WTC11 (cell line): ENCODE measurements around the gene FAM47E. TPM values are rescaled to one million over a fixed set of nuclear protein-coding genes. Genes with fewer than 3 reads are reported as not detected.

Experiments used
- ATAC-seq: fragments of 200-7000 bp; cut with Tn5 transposase; 2 replicates; pipeline ENCODE4 v1.10.0; 2021; ENCODE audit warnings: mild to moderate bottlenecking, moderate library complexity
- CTCF ChIA-PET: fragments of 300-600 bp; sonication (Branson Sonifier 250); formaldehyde crosslinking; loops from one replicate; lab custom pipeline; 2021; ENCODE audit warnings: antibody characterized with exemption; lab: Charles Lee
- POLR2A ChIA-PET: fragments of 350-600 bp; sonication (Branson Sonifier 250); formaldehyde crosslinking; loops from one replicate; lab custom pipeline; 2021; ENCODE audit warnings: antibody characterized with exemption; lab: Charles Lee
- DNase-seq: peaks from one replicate; pipeline ENCODE4 v3.0.0; 2021; ENCODE audit warnings: low spot score
- H3K27ac Mint-ChIP-seq: 2 replicates; pipeline ENCODE4 v1.8.0; 2021; ENCODE audit warnings: mixed read lengths
- H3K27me3 Mint-ChIP-seq: 2 replicates; pipeline ENCODE4 v1.8.0; 2021; ENCODE audit warnings: low read depth, mild to moderate bottlenecking, moderate library complexity, mixed read lengths
- H3K36me3 Mint-ChIP-seq: 2 replicates; pipeline ENCODE4 v1.8.0; 2021; ENCODE audit warnings: mixed read lengths
- H3K4me1 Mint-ChIP-seq: 2 replicates; pipeline ENCODE4 v1.8.0; 2022; ENCODE audit warnings: mixed read lengths
- H3K4me3 Mint-ChIP-seq: 2 replicates; pipeline ENCODE4 v1.8.0; 2021; ENCODE audit warnings: mild to moderate bottlenecking, moderate library complexity, mixed read lengths
- H3K9me3 Mint-ChIP-seq: 2 replicates; pipeline ENCODE4 v1.8.0; 2021; ENCODE audit warnings: mixed read lengths
- CBFB ChIP-seq: sonication (generic); formaldehyde crosslinking; IDR thresholded peaks from 2 replicates; pipeline ENCODE4 v1.8.1; 2022; ENCODE audit warnings: mild to moderate bottlenecking, low read depth, missing genetic modification reagents
- E2F1 ChIP-seq: sonication (generic); formaldehyde crosslinking; IDR thresholded peaks from 2 replicates; pipeline ENCODE4 v1.8.0; 2022; ENCODE audit warnings: mild to moderate bottlenecking, missing genetic modification reagents
- FOXJ3 ChIP-seq: sonication (generic); formaldehyde crosslinking; IDR thresholded peaks from 2 replicates; pipeline ENCODE4 v1.9.0; 2021; ENCODE audit warnings: missing genetic modification reagents, mild to moderate bottlenecking, borderline replicate concordance
- IRF1 ChIP-seq: sonication (generic); formaldehyde crosslinking; IDR thresholded peaks from 2 replicates; pipeline ENCODE4 v1.8.0; 2023; ENCODE audit warnings: missing genetic modification reagents
- IRF2 ChIP-seq: sonication (generic); formaldehyde crosslinking; IDR thresholded peaks from 2 replicates; pipeline ENCODE4 v1.8.0; 2022; ENCODE audit warnings: low read depth, missing genetic modification reagents, borderline replicate concordance
- JUN ChIP-seq: sonication (generic); formaldehyde crosslinking; IDR thresholded peaks from 2 replicates; pipeline ENCODE4 v1.8.0; 2023; ENCODE audit warnings: mild to moderate bottlenecking, missing genetic modification reagents
- SMAD3 ChIP-seq: sonication (generic); formaldehyde crosslinking; IDR thresholded peaks from 2 replicates; pipeline ENCODE4 v1.8.0; 2022; ENCODE audit warnings: missing genetic modification reagents, mild to moderate bottlenecking, borderline replicate concordance
- TEAD1 ChIP-seq: sonication (generic); formaldehyde crosslinking; IDR thresholded peaks from 2 replicates; pipeline ENCODE4 v1.8.0; 2022; ENCODE audit warnings: mild to moderate bottlenecking, missing genetic modification reagents
- USF2 ChIP-seq: sonication (generic); formaldehyde crosslinking; IDR thresholded peaks from 2 replicates; pipeline ENCODE4 v1.8.1; 2023; ENCODE audit warnings: mild to moderate bottlenecking, missing genetic modification reagents, moderate library complexity
- total RNA-seq: library from RNA; stranded (reverse); gene quantifications from 3 replicates; pipeline ENCODE4 v1.2.3, GENCODE V29; 2021
- TF ChIP-seq, protein P1 (sequence below): sonication (generic); formaldehyde crosslinking; IDR thresholded peaks from 2 replicates; pipeline ENCODE4 v1.8.0; 2023; ENCODE audit warnings: missing genetic modification reagents, mild to moderate bottlenecking, borderline replicate concordance
- TF ChIP-seq, protein P2 (sequence below): fragments of 250-450 bp; sonication (Bioruptor Pico); IDR thresholded peaks from 2 replicates; pipeline ENCODE4 v2.1.2; 2022; ENCODE audit warnings: mild to moderate bottlenecking, moderate library complexity
- TF ChIP-seq, protein P3 (sequence below): sonication (generic); formaldehyde crosslinking; IDR thresholded peaks from 2 replicates; pipeline ENCODE4 v1.8.0; 2022; ENCODE audit warnings: missing genetic modification reagents
- TF ChIP-seq, protein P4 (sequence below): sonication (generic); formaldehyde crosslinking; IDR thresholded peaks from 2 replicates; pipeline ENCODE4 v1.8.1; 2022; ENCODE audit warnings: low read depth, mild to moderate bottlenecking, moderate library complexity, missing genetic modification reagents, borderline replicate concordance
- TF ChIP-seq, protein P5 (sequence below): sonication (generic); formaldehyde crosslinking; IDR thresholded peaks from 2 replicates; pipeline ENCODE4 v1.8.1; 2022; ENCODE audit warnings: mild to moderate bottlenecking, moderate library complexity, missing genetic modification reagents
- TF ChIP-seq, protein P6 (sequence below): sonication (generic); formaldehyde crosslinking; IDR thresholded peaks from 2 replicates; pipeline ENCODE4 v1.8.0; 2022; ENCODE audit warnings: mild to moderate bottlenecking, missing genetic modification reagents
- TF ChIP-seq, protein P7 (sequence below): fragments of 250-450 bp; sonication (Bioruptor Pico); IDR thresholded peaks from 2 replicates; pipeline ENCODE4 v1.8.0; 2021; ENCODE audit warnings: mild to moderate bottlenecking
- TF ChIP-seq, protein P8 (sequence below): fragments of 250-450 bp; sonication (Bioruptor Pico); IDR thresholded peaks from 2 replicates; pipeline ENCODE4 v1.9.0; 2021; ENCODE audit warnings: moderate library complexity, mild to moderate bottlenecking, inconsistent platforms, borderline replicate concordance

Gene FAM47E
- total RNA-seq, 1 experiment from 2014 or later = 1.4 TPM

DNA sequence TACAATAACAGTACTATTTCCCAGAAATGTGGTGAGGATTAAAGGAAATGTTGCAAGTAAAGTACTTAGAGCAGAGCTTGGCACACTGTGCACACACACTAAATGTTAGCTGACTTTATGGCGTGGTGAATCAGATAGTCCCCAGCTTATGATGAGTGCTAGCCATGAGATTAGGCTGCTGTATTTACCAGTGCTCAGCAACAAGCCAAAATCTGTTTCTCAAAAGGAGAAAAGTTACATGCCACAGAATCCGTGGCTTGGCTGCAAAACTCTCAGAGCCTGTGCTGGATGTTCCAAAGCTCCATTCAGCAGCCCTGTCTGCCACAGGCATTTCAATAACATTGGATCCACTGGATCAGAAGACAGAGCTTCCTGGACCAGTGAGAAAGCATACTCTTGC is 42.3 kb downstream of the FAM47E start:
- ATAC-seq (no peak), DNase-seq (no peak)
- ChIA-PET POLR2A (no interaction called here), CTCF (interaction anchor here (0.9 to 1.0 kb wide), 2 partner anchors 12 to 85 kb away, joined by 3 to 4 read pairs; no protein-coding TSS in a partner anchor)
- Mint-ChIP-seq H3K4me1 (peaks cover 5% of the 10 kb centered on the region), H3K27me3 (peaks cover 47% of the 10 kb centered on the region), H3K4me3 (no peak overlapping the region), H3K36me3 (peaks cover 14% of the 10 kb centered on the region), H3K27ac (no peak overlapping the region), H3K9me3 (peaks cover 29% of the 10 kb centered on the region)
- TF ChIP-seq, protein P1, sequence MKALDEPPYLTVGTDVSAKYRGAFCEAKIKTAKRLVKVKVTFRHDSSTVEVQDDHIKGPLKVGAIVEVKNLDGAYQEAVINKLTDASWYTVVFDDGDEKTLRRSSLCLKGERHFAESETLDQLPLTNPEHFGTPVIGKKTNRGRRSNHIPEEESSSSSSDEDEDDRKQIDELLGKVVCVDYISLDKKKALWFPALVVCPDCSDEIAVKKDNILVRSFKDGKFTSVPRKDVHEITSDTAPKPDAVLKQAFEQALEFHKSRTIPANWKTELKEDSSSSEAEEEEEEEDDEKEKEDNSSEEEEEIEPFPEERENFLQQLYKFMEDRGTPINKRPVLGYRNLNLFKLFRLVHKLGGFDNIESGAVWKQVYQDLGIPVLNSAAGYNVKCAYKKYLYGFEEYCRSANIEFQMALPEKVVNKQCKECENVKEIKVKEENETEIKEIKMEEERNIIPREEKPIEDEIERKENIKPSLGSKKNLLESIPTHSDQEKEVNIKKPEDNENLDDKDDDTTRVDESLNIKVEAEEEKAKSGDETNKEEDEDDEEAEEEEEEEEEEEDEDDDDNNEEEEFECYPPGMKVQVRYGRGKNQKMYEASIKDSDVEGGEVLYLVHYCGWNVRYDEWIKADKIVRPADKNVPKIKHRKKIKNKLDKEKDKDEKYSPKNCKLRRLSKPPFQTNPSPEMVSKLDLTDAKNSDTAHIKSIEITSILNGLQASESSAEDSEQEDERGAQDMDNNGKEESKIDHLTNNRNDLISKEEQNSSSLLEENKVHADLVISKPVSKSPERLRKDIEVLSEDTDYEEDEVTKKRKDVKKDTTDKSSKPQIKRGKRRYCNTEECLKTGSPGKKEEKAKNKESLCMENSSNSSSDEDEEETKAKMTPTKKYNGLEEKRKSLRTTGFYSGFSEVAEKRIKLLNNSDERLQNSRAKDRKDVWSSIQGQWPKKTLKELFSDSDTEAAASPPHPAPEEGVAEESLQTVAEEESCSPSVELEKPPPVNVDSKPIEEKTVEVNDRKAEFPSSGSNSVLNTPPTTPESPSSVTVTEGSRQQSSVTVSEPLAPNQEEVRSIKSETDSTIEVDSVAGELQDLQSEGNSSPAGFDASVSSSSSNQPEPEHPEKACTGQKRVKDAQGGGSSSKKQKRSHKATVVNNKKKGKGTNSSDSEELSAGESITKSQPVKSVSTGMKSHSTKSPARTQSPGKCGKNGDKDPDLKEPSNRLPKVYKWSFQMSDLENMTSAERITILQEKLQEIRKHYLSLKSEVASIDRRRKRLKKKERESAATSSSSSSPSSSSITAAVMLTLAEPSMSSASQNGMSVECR = no peak
- TF ChIP-seq, protein P2, sequence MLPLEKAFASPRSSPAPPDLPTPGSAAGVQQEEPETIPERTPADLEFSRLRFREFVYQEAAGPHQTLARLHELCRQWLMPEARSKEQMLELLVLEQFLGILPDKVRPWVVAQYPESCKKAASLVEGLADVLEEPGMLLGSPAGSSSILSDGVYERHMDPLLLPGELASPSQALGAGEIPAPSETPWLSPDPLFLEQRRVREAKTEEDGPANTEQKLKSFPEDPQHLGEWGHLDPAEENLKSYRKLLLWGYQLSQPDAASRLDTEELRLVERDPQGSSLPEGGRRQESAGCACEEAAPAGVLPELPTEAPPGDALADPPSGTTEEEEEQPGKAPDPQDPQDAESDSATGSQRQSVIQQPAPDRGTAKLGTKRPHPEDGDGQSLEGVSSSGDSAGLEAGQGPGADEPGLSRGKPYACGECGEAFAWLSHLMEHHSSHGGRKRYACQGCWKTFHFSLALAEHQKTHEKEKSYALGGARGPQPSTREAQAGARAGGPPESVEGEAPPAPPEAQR (CRISPR knock-in tag) = no peak
- TF ChIP-seq, protein P3, sequence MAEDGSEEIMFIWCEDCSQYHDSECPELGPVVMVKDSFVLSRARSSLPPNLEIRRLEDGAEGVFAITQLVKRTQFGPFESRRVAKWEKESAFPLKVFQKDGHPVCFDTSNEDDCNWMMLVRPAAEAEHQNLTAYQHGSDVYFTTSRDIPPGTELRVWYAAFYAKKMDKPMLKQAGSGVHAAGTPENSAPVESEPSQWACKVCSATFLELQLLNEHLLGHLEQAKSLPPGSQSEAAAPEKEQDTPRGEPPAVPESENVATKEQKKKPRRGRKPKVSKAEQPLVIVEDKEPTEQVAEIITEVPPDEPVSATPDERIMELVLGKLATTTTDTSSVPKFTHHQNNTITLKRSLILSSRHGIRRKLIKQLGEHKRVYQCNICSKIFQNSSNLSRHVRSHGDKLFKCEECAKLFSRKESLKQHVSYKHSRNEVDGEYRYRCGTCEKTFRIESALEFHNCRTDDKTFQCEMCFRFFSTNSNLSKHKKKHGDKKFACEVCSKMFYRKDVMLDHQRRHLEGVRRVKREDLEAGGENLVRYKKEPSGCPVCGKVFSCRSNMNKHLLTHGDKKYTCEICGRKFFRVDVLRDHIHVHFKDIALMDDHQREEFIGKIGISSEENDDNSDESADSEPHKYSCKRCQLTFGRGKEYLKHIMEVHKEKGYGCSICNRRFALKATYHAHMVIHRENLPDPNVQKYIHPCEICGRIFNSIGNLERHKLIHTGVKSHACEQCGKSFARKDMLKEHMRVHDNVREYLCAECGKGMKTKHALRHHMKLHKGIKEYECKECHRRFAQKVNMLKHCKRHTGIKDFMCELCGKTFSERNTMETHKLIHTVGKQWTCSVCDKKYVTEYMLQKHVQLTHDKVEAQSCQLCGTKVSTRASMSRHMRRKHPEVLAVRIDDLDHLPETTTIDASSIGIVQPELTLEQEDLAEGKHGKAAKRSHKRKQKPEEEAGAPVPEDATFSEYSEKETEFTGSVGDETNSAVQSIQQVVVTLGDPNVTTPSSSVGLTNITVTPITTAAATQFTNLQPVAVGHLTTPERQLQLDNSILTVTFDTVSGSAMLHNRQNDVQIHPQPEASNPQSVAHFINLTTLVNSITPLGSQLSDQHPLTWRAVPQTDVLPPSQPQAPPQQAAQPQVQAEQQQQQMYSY (CRISPR knock-in tag) = no peak
- TF ChIP-seq, protein P4, sequence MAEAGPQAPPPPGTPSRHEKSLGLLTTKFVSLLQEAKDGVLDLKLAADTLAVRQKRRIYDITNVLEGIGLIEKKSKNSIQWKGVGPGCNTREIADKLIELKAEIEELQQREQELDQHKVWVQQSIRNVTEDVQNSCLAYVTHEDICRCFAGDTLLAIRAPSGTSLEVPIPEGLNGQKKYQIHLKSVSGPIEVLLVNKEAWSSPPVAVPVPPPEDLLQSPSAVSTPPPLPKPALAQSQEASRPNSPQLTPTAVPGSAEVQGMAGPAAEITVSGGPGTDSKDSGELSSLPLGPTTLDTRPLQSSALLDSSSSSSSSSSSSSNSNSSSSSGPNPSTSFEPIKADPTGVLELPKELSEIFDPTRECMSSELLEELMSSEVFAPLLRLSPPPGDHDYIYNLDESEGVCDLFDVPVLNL (CRISPR knock-in tag) = no peak
- TF ChIP-seq IRF1 (CRISPR knock-in tag) = no peak
- TF ChIP-seq IRF2 (CRISPR knock-in tag) = no peak
- TF ChIP-seq FOXJ3 = no peak
- TF ChIP-seq, protein P5, sequence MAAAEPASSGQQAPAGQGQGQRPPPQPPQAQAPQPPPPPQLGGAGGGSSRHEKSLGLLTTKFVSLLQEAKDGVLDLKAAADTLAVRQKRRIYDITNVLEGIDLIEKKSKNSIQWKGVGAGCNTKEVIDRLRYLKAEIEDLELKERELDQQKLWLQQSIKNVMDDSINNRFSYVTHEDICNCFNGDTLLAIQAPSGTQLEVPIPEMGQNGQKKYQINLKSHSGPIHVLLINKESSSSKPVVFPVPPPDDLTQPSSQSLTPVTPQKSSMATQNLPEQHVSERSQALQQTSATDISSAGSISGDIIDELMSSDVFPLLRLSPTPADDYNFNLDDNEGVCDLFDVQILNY = no peak
- TF ChIP-seq, protein P6, sequence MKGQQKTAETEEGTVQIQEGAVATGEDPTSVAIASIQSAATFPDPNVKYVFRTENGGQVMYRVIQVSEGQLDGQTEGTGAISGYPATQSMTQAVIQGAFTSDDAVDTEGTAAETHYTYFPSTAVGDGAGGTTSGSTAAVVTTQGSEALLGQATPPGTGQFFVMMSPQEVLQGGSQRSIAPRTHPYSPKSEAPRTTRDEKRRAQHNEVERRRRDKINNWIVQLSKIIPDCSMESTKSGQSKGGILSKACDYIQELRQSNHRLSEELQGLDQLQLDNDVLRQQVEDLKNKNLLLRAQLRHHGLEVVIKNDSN (CRISPR knock-in tag) = no peak
- TF ChIP-seq E2F1 (CRISPR knock-in tag) = no peak
- TF ChIP-seq CBFB (CRISPR knock-in tag) = no peak
- TF ChIP-seq JUN (CRISPR knock-in tag) = no peak
- TF ChIP-seq, protein P7, sequence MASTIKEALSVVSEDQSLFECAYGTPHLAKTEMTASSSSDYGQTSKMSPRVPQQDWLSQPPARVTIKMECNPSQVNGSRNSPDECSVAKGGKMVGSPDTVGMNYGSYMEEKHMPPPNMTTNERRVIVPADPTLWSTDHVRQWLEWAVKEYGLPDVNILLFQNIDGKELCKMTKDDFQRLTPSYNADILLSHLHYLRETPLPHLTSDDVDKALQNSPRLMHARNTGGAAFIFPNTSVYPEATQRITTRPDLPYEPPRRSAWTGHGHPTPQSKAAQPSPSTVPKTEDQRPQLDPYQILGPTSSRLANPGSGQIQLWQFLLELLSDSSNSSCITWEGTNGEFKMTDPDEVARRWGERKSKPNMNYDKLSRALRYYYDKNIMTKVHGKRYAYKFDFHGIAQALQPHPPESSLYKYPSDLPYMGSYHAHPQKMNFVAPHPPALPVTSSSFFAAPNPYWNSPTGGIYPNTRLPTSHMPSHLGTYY (CRISPR knock-in tag) = no peak
- TF ChIP-seq TEAD1 (CRISPR knock-in tag) = no peak
- no peak for TF ChIP-seq SMAD3
- TF ChIP-seq, protein P8, sequence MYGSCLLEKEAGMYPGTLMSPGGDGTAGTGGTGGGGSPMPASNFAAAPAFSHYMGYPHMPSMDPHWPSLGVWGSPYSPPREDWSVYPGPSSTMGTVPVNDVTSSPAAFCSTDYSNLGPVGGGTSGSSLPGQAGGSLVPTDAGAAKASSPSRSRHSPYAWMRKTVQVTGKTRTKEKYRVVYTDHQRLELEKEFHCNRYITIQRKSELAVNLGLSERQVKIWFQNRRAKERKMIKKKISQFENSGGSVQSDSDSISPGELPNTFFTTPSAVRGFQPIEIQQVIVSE = no peak
- TF ChIP-seq USF2 = no peak
